ENCODE data around the gene THSD7B.

GRCh38 chr2:137255345-137255744 is 490.0 kb downstream of the THSD7B start:
- TF ChIP-seq CTCF (IDR thresholded peaks at IDR 0.05) (no peak), EP300 (IDR thresholded peaks at IDR 0.05) (no peak), POLR2A (IDR thresholded peaks at IDR 0.05; ENCODE audit: low read depth) (no peak), POLR2AphosphoS5 (IDR thresholded peaks at IDR 0.05) (no peak)

Measured in esophagus muscularis mucosa (tissue), 4 donors.